HG03139 (cell line): ENCODE data around the gene AMACR.

Source experiments
- ATAC-seq: cut with Tn5 transposase; IDR thresholded peaks from one replicate; pipeline ENCODE4 v1.9.1; 2021; ENCODE audit not compliant: unreplicated experiment

Gene AMACR

GRCh38 chr5:34007621-34008600 lies at the start of gene AMACR:
AMACR (minus strand) TSS chr5:34008050; CDS start chr5:34008019, 31 bp downstream.
- peak; percentile 93 for ATAC-seq

- ATAC-seq: no peak
Measured at GRCh38 chr5:34057569-34057968, 49.7 kb upstream of the AMACR start.

GRCh38 chr5:34057118-34057517 lies 49.3 kb upstream of the AMACR start:
- ATAC-seq: no peak

- no peak for ATAC-seq
Measured at GRCh38 chr5:34055667-34056066, 47.8 kb upstream of the AMACR start.

- no peak for ATAC-seq
Measured at GRCh38 chr5:34054400-34054729, 46.5 kb upstream of the AMACR start.

- ATAC-seq: no peak
Measured at GRCh38 chr5:34053571-34054399, 45.9 kb upstream of the AMACR start.

GRCh38 chr5:34053133-34053532 lies 45.3 kb upstream of the AMACR start:
- no peak for ATAC-seq

GRCh38 chr5:34051374-34051980 lies 43.6 kb upstream of the AMACR start:
- no peak for ATAC-seq

- no peak for ATAC-seq
Measured at GRCh38 chr5:34047774-34048572, 40.1 kb upstream of the AMACR start.

- ATAC-seq: no peak
Measured at GRCh38 chr5:34047143-34047542, 39.3 kb upstream of the AMACR start.

- ATAC-seq: no peak
Measured at GRCh38 chr5:34045996-34046395, 38.1 kb upstream of the AMACR start.

GRCh38 chr5:34045023-34045422 lies 37.2 kb upstream of the AMACR start:
- ATAC-seq: no peak

- ATAC-seq: no peak
Measured at GRCh38 chr5:34043099-34043876, 35.4 kb upstream of the AMACR start, which contains the start of gene C1QTNF3. C1QTNF3 (minus strand) TSS chr5:34043213; CDS start chr5:34043125, 88 bp downstream.

- ATAC-seq: no peak
Measured at GRCh38 chr5:34042321-34042720, 34.5 kb upstream of the AMACR start.

GRCh38 chr5:34041247-34041972 lies 33.6 kb upstream of the AMACR start:
- peak; percentile 40 for ATAC-seq

GRCh38 chr5:34040472-34040871 lies 32.6 kb upstream of the AMACR start:
- ATAC-seq: no peak

GRCh38 chr5:34039398-34040157 lies 31.7 kb upstream of the AMACR start:
- no peak for ATAC-seq

- ATAC-seq: no peak
Measured at GRCh38 chr5:34038838-34039237, 31.0 kb upstream of the AMACR start.
